SK-N-SH treated with all-trans-retinoic acid at 6 μM for 48 hours (cell line): ENCODE results near the gene DNAJC17.

ENCODE experiments used
- ATAC-seq: fragments of 200-7000 bp; cut with Tn5 transposase; 3 replicates; pipeline ENCODE4 v1.9.1; 2020; ENCODE audit warnings: mild to moderate bottlenecking, moderate library complexity
- ARNTL ChIP-seq: fragments of 450-650 bp; formaldehyde crosslinking; IDR thresholded peaks from 2 replicates; pipeline ENCODE4 v1.5.0; 2020; ENCODE audit warnings: low read depth, mild to moderate bottlenecking, moderate library complexity, borderline replicate concordance
- BACH2 ChIP-seq: fragments of 250-450 bp; sonication (Bioruptor Pico); IDR thresholded peaks from 2 replicates; pipeline ENCODE4 v1.9.0; 2021; ENCODE audit warnings: mild to moderate bottlenecking, borderline replicate concordance
- CREB5 ChIP-seq: fragments of 250-450 bp; sonication (Bioruptor Pico); IDR thresholded peaks from 2 replicates; pipeline ENCODE4 v1.5.1; 2020; ENCODE audit warnings: low read depth, mild to moderate bottlenecking, moderate library complexity
- CSDC2 ChIP-seq: fragments of 250-450 bp; sonication (Bioruptor Pico); IDR thresholded peaks from 2 replicates; pipeline ENCODE4 v1.5.0; 2020; ENCODE audit warnings: mild to moderate bottlenecking, moderate library complexity
- ESRRG ChIP-seq: fragments of 250-450 bp; sonication (Bioruptor Pico); IDR thresholded peaks from 2 replicates; pipeline ENCODE4 v1.6.1; 2021; ENCODE audit warnings: mild to moderate bottlenecking
- GLIS3 ChIP-seq: fragments of 250-450 bp; sonication (Bioruptor Pico); IDR thresholded peaks from 2 replicates; pipeline ENCODE4 v1.5.0; 2020; ENCODE audit warnings: mild to moderate bottlenecking, moderate library complexity
- ISL1 ChIP-seq: fragments of 250-450 bp; sonication (Bioruptor Pico); IDR thresholded peaks from 2 replicates; pipeline ENCODE4 v2.1.2; 2022; ENCODE audit warnings: mild to moderate bottlenecking, moderate library complexity
- POU6F1 ChIP-seq: fragments of 250-450 bp; sonication (Bioruptor Pico); IDR thresholded peaks from 2 replicates; pipeline ENCODE4 v1.8.0; 2021; ENCODE audit warnings: low read depth, mild to moderate bottlenecking, moderate library complexity, borderline replicate concordance
- SNAI2 ChIP-seq: fragments of 250-450 bp; sonication (Bioruptor Pico); IDR thresholded peaks from 2 replicates; pipeline ENCODE4 v1.5.0; 2020; ENCODE audit warnings: mild to moderate bottlenecking, moderate library complexity
- TCF4 ChIP-seq: fragments of 250-450 bp; sonication (Bioruptor Pico); IDR thresholded peaks from 2 replicates; pipeline ENCODE4 v1.8.0; 2021; ENCODE audit warnings: mild to moderate bottlenecking, moderate library complexity, borderline replicate concordance
- TOX ChIP-seq: fragments of 250-450 bp; sonication (Bioruptor Pico); IDR thresholded peaks from 2 replicates; pipeline ENCODE4 v1.8.0; 2021; ENCODE audit warnings: mild to moderate bottlenecking, moderate library complexity, borderline replicate concordance
- ZC3H10 ChIP-seq: fragments of 250-450 bp; sonication (Bioruptor Pico); IDR thresholded peaks from 2 replicates; pipeline ENCODE4 v1.5.1; 2021; ENCODE audit warnings: mild to moderate bottlenecking, moderate library complexity
- ZFP3 ChIP-seq: fragments of 250-450 bp; sonication (Bioruptor Pico); IDR thresholded peaks from 2 replicates; pipeline ENCODE4 v1.5.0; 2020; ENCODE audit warnings: mild to moderate bottlenecking, moderate library complexity
- ZFP30 ChIP-seq: fragments of 450-650 bp; formaldehyde crosslinking; IDR thresholded peaks from 2 replicates; pipeline ENCODE4 v1.5.0; 2022; ENCODE audit warnings: mild to moderate bottlenecking, moderate library complexity
- ZNF565 ChIP-seq: fragments of 450-650 bp; formaldehyde crosslinking; conservative IDR thresholded peaks from 2 replicates; pipeline ENCODE4 v1.5.0; 2020; ENCODE audit warnings: low read depth, mild to moderate bottlenecking, moderate library complexity
- ZNF70 ChIP-seq: fragments of 450-650 bp; formaldehyde crosslinking; IDR thresholded peaks from 2 replicates; pipeline ENCODE4 v1.5.0; 2020; ENCODE audit warnings: mild to moderate bottlenecking, moderate library complexity
- ZNF8 ChIP-seq: fragments of 450-650 bp; formaldehyde crosslinking; IDR thresholded peaks from 2 replicates; pipeline ENCODE4 v1.5.0; 2020; ENCODE audit warnings: mild to moderate bottlenecking, moderate library complexity
- TF ChIP-seq, protein P1 (sequence below): fragments of 250-450 bp; sonication (Bioruptor Pico); IDR thresholded peaks from 2 replicates; pipeline ENCODE4 v1.8.0; 2020; ENCODE audit warnings: mild to moderate bottlenecking, moderate library complexity, borderline replicate concordance
- TF ChIP-seq, protein P2 (sequence below): fragments of 250-450 bp; sonication (Bioruptor Pico); IDR thresholded peaks from 2 replicates; pipeline ENCODE4 v1.5.0; 2020; ENCODE audit warnings: mild to moderate bottlenecking, moderate library complexity
- TF ChIP-seq, protein P3 (sequence below): fragments of 250-450 bp; sonication (Bioruptor Pico); IDR thresholded peaks from 2 replicates; pipeline ENCODE4 v1.5.1; 2021; ENCODE audit warnings: mild to moderate bottlenecking, moderate library complexity

Gene DNAJC17

GRCh38 chr15:40830884-40831283 lies 23.6 kb upstream of the DNAJC17 start (continued):
- TF ChIP-seq, protein P1, sequence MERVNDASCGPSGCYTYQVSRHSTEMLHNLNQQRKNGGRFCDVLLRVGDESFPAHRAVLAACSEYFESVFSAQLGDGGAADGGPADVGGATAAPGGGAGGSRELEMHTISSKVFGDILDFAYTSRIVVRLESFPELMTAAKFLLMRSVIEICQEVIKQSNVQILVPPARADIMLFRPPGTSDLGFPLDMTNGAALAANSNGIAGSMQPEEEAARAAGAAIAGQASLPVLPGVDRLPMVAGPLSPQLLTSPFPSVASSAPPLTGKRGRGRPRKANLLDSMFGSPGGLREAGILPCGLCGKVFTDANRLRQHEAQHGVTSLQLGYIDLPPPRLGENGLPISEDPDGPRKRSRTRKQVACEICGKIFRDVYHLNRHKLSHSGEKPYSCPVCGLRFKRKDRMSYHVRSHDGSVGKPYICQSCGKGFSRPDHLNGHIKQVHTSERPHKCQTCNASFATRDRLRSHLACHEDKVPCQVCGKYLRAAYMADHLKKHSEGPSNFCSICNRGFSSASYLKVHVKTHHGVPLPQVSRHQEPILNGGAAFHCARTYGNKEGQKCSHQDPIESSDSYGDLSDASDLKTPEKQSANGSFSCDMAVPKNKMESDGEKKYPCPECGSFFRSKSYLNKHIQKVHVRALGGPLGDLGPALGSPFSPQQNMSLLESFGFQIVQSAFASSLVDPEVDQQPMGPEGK (CRISPR knock-in tag): no peak

DNA sequence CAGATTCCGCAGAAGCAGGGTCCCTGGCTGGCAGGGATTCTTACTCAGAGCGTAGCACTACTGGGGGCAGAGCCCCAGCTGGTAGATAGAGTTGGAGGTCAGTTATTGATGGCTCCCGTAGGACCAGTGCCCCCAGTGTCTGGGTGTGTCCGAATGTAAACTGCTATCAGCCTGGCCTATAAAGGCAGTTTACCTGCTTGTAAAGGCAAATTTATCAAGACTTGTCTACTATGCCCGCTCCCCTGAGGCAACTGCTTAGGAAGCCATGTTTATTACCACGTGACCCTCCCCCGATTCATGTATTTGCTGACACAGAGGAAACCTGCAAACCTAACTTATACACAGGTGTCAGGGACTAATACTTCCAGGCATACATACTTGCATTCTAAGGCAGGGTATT lies 21.8 kb upstream of the DNAJC17 start:
- ATAC-seq: no peak
- TF ChIP-seq BACH2 (no peak), SNAI2 (no peak), CREB5 (CRISPR knock-in tag) (no peak), ESRRG (CRISPR knock-in tag) (no peak), ZNF8 (CRISPR knock-in tag) (no peak), ZFP3 (CRISPR knock-in tag) (no peak), ZC3H10 (CRISPR knock-in tag) (no peak), ISL1 (CRISPR knock-in tag) (no peak), CSDC2 (no peak), ARNTL (CRISPR knock-in tag) (no peak), TOX (no peak), ZNF565 (CRISPR knock-in tag) (no peak), TCF4 (CRISPR knock-in tag) (no peak), GLIS3 (CRISPR knock-in tag) (no peak), ZNF70 (CRISPR knock-in tag) (no peak), ZFP30 (CRISPR knock-in tag) (no peak), POU6F1 (no peak)
- TF ChIP-seq, protein P1 (CRISPR knock-in tag): no peak
- TF ChIP-seq, protein P2, sequence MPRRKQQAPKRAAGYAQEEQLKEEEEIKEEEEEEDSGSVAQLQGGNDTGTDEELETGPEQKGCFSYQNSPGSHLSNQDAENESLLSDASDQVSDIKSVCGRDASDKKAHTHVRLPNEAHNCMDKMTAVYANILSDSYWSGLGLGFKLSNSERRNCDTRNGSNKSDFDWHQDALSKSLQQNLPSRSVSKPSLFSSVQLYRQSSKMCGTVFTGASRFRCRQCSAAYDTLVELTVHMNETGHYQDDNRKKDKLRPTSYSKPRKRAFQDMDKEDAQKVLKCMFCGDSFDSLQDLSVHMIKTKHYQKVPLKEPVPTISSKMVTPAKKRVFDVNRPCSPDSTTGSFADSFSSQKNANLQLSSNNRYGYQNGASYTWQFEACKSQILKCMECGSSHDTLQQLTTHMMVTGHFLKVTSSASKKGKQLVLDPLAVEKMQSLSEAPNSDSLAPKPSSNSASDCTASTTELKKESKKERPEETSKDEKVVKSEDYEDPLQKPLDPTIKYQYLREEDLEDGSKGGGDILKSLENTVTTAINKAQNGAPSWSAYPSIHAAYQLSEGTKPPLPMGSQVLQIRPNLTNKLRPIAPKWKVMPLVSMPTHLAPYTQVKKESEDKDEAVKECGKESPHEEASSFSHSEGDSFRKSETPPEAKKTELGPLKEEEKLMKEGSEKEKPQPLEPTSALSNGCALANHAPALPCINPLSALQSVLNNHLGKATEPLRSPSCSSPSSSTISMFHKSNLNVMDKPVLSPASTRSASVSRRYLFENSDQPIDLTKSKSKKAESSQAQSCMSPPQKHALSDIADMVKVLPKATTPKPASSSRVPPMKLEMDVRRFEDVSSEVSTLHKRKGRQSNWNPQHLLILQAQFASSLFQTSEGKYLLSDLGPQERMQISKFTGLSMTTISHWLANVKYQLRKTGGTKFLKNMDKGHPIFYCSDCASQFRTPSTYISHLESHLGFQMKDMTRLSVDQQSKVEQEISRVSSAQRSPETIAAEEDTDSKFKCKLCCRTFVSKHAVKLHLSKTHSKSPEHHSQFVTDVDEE: no peak
- TF ChIP-seq, protein P3, sequence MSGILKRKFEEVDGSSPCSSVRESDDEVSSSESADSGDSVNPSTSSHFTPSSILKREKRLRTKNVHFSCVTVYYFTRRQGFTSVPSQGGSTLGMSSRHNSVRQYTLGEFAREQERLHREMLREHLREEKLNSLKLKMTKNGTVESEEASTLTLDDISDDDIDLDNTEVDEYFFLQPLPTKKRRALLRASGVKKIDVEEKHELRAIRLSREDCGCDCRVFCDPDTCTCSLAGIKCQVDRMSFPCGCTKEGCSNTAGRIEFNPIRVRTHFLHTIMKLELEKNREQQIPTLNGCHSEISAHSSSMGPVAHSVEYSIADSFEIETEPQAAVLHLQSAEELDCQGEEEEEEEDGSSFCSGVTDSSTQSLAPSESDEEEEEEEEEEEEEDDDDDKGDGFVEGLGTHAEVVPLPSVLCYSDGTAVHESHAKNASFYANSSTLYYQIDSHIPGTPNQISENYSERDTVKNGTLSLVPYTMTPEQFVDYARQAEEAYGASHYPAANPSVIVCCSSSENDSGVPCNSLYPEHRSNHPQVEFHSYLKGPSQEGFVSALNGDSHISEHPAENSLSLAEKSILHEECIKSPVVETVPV (CRISPR knock-in tag): no peak

DNA sequence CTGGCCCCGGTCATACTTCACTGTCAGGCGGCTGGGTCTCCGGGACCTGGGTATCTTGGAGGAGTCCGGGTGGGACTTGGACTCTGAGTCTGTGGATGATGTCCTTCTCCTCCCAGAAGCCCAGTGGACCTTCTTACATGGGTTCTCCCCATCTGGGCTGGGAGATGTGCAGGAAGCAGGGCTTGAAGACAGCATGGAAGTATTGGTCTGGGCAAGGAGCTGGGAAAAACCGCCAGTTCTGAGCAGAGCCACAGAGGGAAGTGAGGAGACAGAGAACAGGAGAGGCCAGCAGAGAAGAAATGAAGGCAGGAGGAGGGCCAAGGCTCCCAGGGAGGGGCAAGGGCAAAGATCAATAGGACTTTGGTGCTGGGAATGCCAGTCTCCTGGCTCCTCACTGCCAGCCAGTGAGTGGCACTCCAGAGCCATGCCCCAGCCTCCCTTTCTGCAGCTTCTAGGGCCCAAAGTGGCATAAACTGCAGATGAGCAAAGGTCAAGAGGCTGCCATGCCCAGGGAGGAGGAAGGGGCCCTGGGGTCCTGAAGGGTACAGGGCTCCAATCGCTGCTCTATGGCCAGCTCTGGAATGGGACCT lies 21.3 kb upstream of the DNAJC17 start, which contains the start of gene PPP1R14D:
PPP1R14D (minus strand) TSS at position 262 of the 590 bp plus-strand sequence; CDS start at position 195, 67 bp downstream.
- ATAC-seq: no peak
- TF ChIP-seq, protein P2: no peak
- no peak for TF ChIP-seq ESRRG (CRISPR knock-in tag)
- no peak for TF ChIP-seq ZNF565 (CRISPR knock-in tag)
- TF ChIP-seq ZNF70 (CRISPR knock-in tag): no peak
- no peak for TF ChIP-seq SNAI2
- TF ChIP-seq BACH2: no peak
- TF ChIP-seq POU6F1: no peak
- no peak for TF ChIP-seq ARNTL (CRISPR knock-in tag)
- no peak for TF ChIP-seq ZFP3 (CRISPR knock-in tag)
- TF ChIP-seq CSDC2: no peak
